DND-41 (cell line): ENCODE measurements around the gene C6orf15.

Experiments
- CTCF ChIP-seq: IDR thresholded peaks from 2 replicates; pipeline ENCODE4 v1.5.1; 2012; ENCODE audit warnings: borderline replicate concordance, low read length, moderate library complexity, mild to moderate bottlenecking; ENCODE audit not compliant: poor library complexity, severe bottlenecking; ENCODE audit errors: extremely low read depth
- EZH2 ChIP-seq: IDR thresholded peaks from 3 replicates; pipeline ENCODE4 v1.6.1; 2012; ENCODE audit warnings: borderline replicate concordance, low read depth, mild to moderate bottlenecking, moderate library complexity, low read length, inconsistent platforms; ENCODE audit not compliant: severe bottlenecking

- TF ChIP-seq CTCF = no peak
- no peak for TF ChIP-seq EZH2
Measured at GRCh38 chr6:31075528-31075927, 36.8 kb downstream of the C6orf15 start.
